GM12878 (cell line): Measurements from ENCODE around the gene COPZ1. TPM values are rescaled to one million over a fixed set of nuclear protein-coding genes. Genes with fewer than 3 reads are reported as not detected.

Experiments
- ATAC-seq: fragments of 200-7000 bp; cut with Tn5 transposase; 3 replicates; pipeline ENCODE4 v1.9.1; 2020; ENCODE audit warnings: mild to moderate bottlenecking, moderate library complexity
- BruUV-seq: library from RNA; stranded (reverse); fragments of 400-500 nt; replicated peaks from 2 replicates; lab custom pipeline; 2021; lab: Mats Ljungman, UMichigan
- CTCF ChIA-PET: fragments of 300-600 bp; sonication (Branson Sonifier 250); formaldehyde crosslinking; extraction: SDS; loops from one replicate; lab custom pipeline; 2021; ENCODE audit warnings: inconsistent platforms; lab: Yijun Ruan, JAX
- POLR2A ChIA-PET: fragments of 350-600 bp; formaldehyde crosslinking; extraction: SDS; loops from one replicate; lab custom pipeline; 2021; ENCODE audit warnings: inconsistent platforms; lab: Charles Lee
- RAD21 ChIA-PET: fragments of 300-600 bp; sonication (Branson Sonifier 250); formaldehyde crosslinking; loops from one replicate; lab custom pipeline; 2023; ENCODE audit warnings: antibody characterized with exemption; ENCODE audit not compliant: unreplicated experiment; lab: Charles Lee
- SMC1A ChIA-PET: fragments of 300-600 bp; sonication (Branson Sonifier 250); formaldehyde crosslinking; loops from one replicate; lab custom pipeline; 2023; ENCODE audit not compliant: unreplicated experiment, uncharacterized antibody; lab: Charles Lee
- DNase-seq: peaks from one replicate; pipeline ENCODE4 v3.0.0-alpha.2; 2011; ENCODE audit warnings: low read depth, low spot score
- FAIRE-seq: peaks from 3 replicates; lab custom pipeline; 2011; peaks lifted over from hg19 to GRCh38; lab: Jason Lieb, UNC
- H2AFZ ChIP-seq: 2 replicates; pipeline ENCODE4 v1.6.0; 2011; ENCODE audit warnings: low read depth, low read length, control low read depth; ENCODE audit not compliant: control insufficient read depth
- H3K27ac ChIP-seq: 2 replicates; pipeline ENCODE4 v1.5.1; 2011; ENCODE audit warnings: control low read depth; ENCODE audit not compliant: control insufficient read depth, insufficient read depth
- H3K27me3 ChIP-seq, 2 experiments: replicated peaks in 1 of 2; 2 replicates each; pipeline versions ENCODE4 v1.6.0 to v1.6.1; 2011; ENCODE audit warnings: low read length in 1 of 2; ENCODE audit not compliant: control insufficient read depth in 2 of 2, insufficient read depth in 2 of 2
- H3K36me3 ChIP-seq, 2 experiments: 2 replicates each; pipeline ENCODE4 v1.5.1; 2011; ENCODE audit warnings: low read length in 1 of 2; ENCODE audit not compliant: control insufficient read depth in 2 of 2, insufficient read depth in 2 of 2
- H3K4me1 ChIP-seq: 2 replicates; pipeline ENCODE4 v1.6.1; 2011; ENCODE audit warnings: mild to moderate bottlenecking, low read length, moderate library complexity, mixed read lengths; ENCODE audit not compliant: control insufficient read depth, insufficient read depth
- H3K4me2 ChIP-seq: 2 replicates; pipeline ENCODE4 v1.6.0; 2011; ENCODE audit warnings: control low read depth; ENCODE audit not compliant: control insufficient read depth, insufficient read depth
- H3K4me3 ChIP-seq: fragments of 200-600 bp; sonication (generic); 2 replicates; pipeline ENCODE4 v1.5.1; 2016
- H3K79me2 ChIP-seq: 2 replicates; pipeline ENCODE4 v1.6.0; 2011; ENCODE audit warnings: low read length; ENCODE audit not compliant: control insufficient read depth, insufficient read depth
- H3K9ac ChIP-seq: 2 replicates; pipeline ENCODE4 v1.8.0; 2011; ENCODE audit warnings: low read length, control low read depth, mixed read lengths; ENCODE audit not compliant: control insufficient read depth, insufficient read depth
- H3K9me3 ChIP-seq: replicated peaks from 3 replicates; pipeline ENCODE4 v1.5.1; 2011; ENCODE audit warnings: mild to moderate bottlenecking, low read length; ENCODE audit not compliant: control insufficient read depth, insufficient read depth
- H4K20me1 ChIP-seq: 2 replicates; pipeline ENCODE4 v1.6.0; 2011; ENCODE audit not compliant: control insufficient read depth, insufficient read depth
- ATF7 ChIP-seq: fragments of 450-650 bp; IDR thresholded peaks from 2 replicates; pipeline ENCODE4 v1.6.1; 2016; ENCODE audit warnings: low read depth, mild to moderate bottlenecking
- ETV6 ChIP-seq, 2 experiments: fragments of 450-650 bp in 1 of 2; IDR thresholded peaks in 1 of 2; conservative IDR thresholded peaks in 1 of 2; 2 replicates each; pipeline ENCODE4 v1.6.1; 2014; ENCODE audit warnings: antibody characterized with exemption in 1 of 2, borderline replicate concordance in 1 of 2, low read depth in 1 of 2, mild to moderate bottlenecking in 1 of 2, moderate library complexity in 1 of 2
- FOXM1 ChIP-seq: IDR thresholded peaks from 2 replicates; pipeline ENCODE4 v1.6.1; 2012; ENCODE audit warnings: low read depth, mild to moderate bottlenecking, inconsistent platforms, low read length, moderate library complexity
- NFIC ChIP-seq: IDR thresholded peaks from 2 replicates; pipeline ENCODE4 v1.6.1; 2012; ENCODE audit warnings: low read depth, mild to moderate bottlenecking, inconsistent platforms, low read length, moderate library complexity
- NFYB ChIP-seq: IDR thresholded peaks from 2 replicates; pipeline ENCODE4 v1.6.1; 2011; ENCODE audit warnings: low read depth, mild to moderate bottlenecking, low read length, improper control_type of control experiment, moderate library complexity; ENCODE audit not compliant: insufficient read depth
- NR2C2 ChIP-seq: IDR thresholded peaks from 2 replicates; pipeline ENCODE4 v1.6.1; 2011; ENCODE audit warnings: borderline replicate concordance, low read depth; ENCODE audit not compliant: control insufficient read depth, insufficient read length
- POU2F2 ChIP-seq: IDR thresholded peaks from 3 replicates; pipeline ENCODE4 v1.6.1; 2011; ENCODE audit warnings: low read depth, mild to moderate bottlenecking, low read length, borderline replicate concordance
- SPI1 ChIP-seq: IDR thresholded peaks from 2 replicates; pipeline ENCODE4 v1.6.1; 2011; ENCODE audit warnings: low read depth, mild to moderate bottlenecking, low read length, moderate library complexity, borderline replicate concordance; ENCODE audit not compliant: insufficient read depth
- WGBS: methylation state at CpG from one replicate; pipeline ENCODE4 v1.1.6; 2016; ENCODE audit warnings: low lambda C conversion rate; ENCODE audit not compliant: insufficient replicate concordance, insufficient coverage; ENCODE audit errors: missing lambda C conversion rate; 5-methylcytosine and 5-hydroxymethylcytosine counted together
- in situ Hi-C: fragments of 300-500 bp; cut with MboI; formaldehyde crosslinking; loops from 9 replicates; pipeline ENCODE4 v1.14.3; 2018; ENCODE audit warnings: mixed read lengths
- intact Hi-C: fragments of 100-400 bp; cut with micrococcal nuclease; formaldehyde crosslinking; loops from one replicate; pipeline ENCODE4 v1.14.2; 2022; ENCODE audit not compliant: unreplicated experiment
- polyA plus RNA-seq, 11 experiments: library from polyadenylated mRNA; depleted of rRNA in 4 of 11; unstranded in 6 of 11; stranded (reverse) in 5 of 11; fragments of >200 nt; fragmentation: Nextera tagmentation in 4 of 11; fragmentation: Illumina TruSeq in 1 of 11; extraction: Ambion mirVana in 4 of 11; extraction: Trizol in 1 of 11; gene quantifications; 1 replicate in 1 of 11; 2 replicates in 10 of 11; pipeline versions ENCODE4 v1.2.1 to v1.2.3, GENCODE V29; 2011 to 2016; ENCODE audit warnings: inconsistent platforms in 2 of 11, missing spikeins in 2 of 11, low read depth in 1 of 11
- total RNA-seq, 4 experiments: library from RNA; depleted of rRNA in 3 of 4; stranded (reverse); fragments of >200 nt in 3 of 4; fragmentation: Illumina TruSeq in 1 of 4; extraction: Trizol in 1 of 4; gene quantifications; 2 replicates each; pipeline versions ENCODE4 v1.2.1 to v1.2.3, GENCODE V29; 2013 to 2021
- TF ChIP-seq, protein P1 (sequence below), 3 experiments: IDR thresholded peaks in 2 of 3; conservative IDR thresholded peaks in 1 of 3; 2 replicates each; pipeline ENCODE4 v1.5.1; 2011; ENCODE audit warnings: low read depth in 3 of 3, low read length in 3 of 3, mild to moderate bottlenecking in 3 of 3, control low read depth in 2 of 3, moderate library complexity in 2 of 3, inconsistent platforms in 1 of 3, mixed read lengths in 1 of 3; ENCODE audit not compliant: control insufficient read depth in 2 of 3, insufficient read depth in 1 of 3; ENCODE audit errors: extremely low read depth in 1 of 3
- TF ChIP-seq, protein P2 (sequence below): IDR thresholded peaks from 2 replicates; pipeline ENCODE4 v1.6.1; 2011; ENCODE audit warnings: low read depth, mild to moderate bottlenecking, low read length, moderate library complexity, borderline replicate concordance; ENCODE audit errors: extremely low read depth

Gene COPZ1
- total and polyA plus RNA-seq, 10 of the 15 experiments (the other 5 are each of a cell fraction or from before 2014, with no cell fraction given): 112 to 378 (median 184) TPM

DNA sequence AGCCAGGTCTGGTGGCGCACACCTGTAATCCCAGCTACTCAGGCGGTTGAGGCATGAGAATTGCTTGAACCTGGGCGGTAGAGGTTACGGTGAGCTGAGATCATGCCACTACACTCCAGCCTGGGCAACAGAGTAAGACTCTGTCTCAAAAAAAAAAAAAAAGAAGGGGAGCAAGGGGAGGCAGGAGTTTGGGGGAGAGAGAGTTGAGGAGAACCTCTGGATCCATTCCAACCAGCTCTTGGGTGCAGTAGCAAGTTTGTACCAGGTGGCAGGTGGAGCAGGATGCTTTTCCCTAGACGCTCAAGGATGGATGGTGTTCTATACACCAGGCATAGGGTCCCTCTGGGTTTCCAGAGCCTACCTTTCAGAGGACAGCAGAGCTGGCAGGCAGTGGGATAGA lies 26.0 kb upstream of the COPZ1 start:
- Histone ChIP-seq H4K20me1 (no peaks in the 10 kb centered on the region), H3K4me3 (no peak overlapping the region), H3K9ac (no peak overlapping the region), H3K4me1 (0 out of 2 replicates have a peak, but pooled peaks cover 3% of the 10 kb centered on the region), H3K79me2 (no peaks in the 10 kb centered on the region), H3K36me3 (no peaks in the 10 kb centered on the region), H3K9me3 (no peaks in the 10 kb centered on the region), H3K27me3 (peaks cover 12 to 24% of the 10 kb centered on the region in 2 experiments), H3K27ac (no peak overlapping the region), H2AFZ (no peak overlapping the region), H3K4me2 (no peak overlapping the region)
- no peak for FAIRE-seq
- RAD21 ChIA-PET: no interaction called here
- CTCF ChIA-PET: interaction anchor here (0.6 to 2.0 kb wide), 13 partner anchors 10 to 101 kb away, joined by 3 to 5 read pairs (median 3); no protein-coding TSS in a partner anchor
- intact Hi-C loops (no loop called here), in situ Hi-C loops (loop anchor here (5.0 kb wide), 1 partner anchor 63 kb away; the partner anchor contains the start of gene GPR84)
- TF ChIP-seq NR2C2 (no peak), ATF7 (no peak), POU2F2 (no peak), NFIC (no peak), SPI1 (no peak), ETV6 (conservative IDR thresholded peaks at IDR 0.05 in 1 of 2, IDR thresholded peaks at IDR 0.05 in 1 of 2; ENCODE audit: borderline replicate concordance in 1 of 2, low read depth in 1 of 2) (no peak), NFYB (no peak), FOXM1 (no peak)
- TF ChIP-seq, protein P1, sequence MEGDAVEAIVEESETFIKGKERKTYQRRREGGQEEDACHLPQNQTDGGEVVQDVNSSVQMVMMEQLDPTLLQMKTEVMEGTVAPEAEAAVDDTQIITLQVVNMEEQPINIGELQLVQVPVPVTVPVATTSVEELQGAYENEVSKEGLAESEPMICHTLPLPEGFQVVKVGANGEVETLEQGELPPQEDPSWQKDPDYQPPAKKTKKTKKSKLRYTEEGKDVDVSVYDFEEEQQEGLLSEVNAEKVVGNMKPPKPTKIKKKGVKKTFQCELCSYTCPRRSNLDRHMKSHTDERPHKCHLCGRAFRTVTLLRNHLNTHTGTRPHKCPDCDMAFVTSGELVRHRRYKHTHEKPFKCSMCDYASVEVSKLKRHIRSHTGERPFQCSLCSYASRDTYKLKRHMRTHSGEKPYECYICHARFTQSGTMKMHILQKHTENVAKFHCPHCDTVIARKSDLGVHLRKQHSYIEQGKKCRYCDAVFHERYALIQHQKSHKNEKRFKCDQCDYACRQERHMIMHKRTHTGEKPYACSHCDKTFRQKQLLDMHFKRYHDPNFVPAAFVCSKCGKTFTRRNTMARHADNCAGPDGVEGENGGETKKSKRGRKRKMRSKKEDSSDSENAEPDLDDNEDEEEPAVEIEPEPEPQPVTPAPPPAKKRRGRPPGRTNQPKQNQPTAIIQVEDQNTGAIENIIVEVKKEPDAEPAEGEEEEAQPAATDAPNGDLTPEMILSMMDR (IDR thresholded peaks at IDR 0.05 in 2 of 3, conservative IDR thresholded peaks at IDR 0.05 in 1 of 3; ENCODE audit: control insufficient read depth in 2 of 3, extremely low read depth in 1 of 3, insufficient read depth in 1 of 3, low read depth in 3 of 3, low read length in 3 of 3): no peak
- TF ChIP-seq, protein P2, sequence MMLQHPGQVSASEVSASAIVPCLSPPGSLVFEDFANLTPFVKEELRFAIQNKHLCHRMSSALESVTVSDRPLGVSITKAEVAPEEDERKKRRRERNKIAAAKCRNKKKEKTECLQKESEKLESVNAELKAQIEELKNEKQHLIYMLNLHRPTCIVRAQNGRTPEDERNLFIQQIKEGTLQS: no peak
- no TSS peak for BruUV-seq
- DNase-seq: no peak
- 59% methylated on average over 5 of the region's 5 CpGs for WGBS
- SMC1A ChIA-PET: interaction anchor here (0.6 to 1.5 kb wide), 4 partner anchors 26 to 102 kb away, joined by 3 to 5 read pairs (median 4); partner anchors contain the start of gene COPZ1
- POLR2A ChIA-PET: no interaction called here
- no peak for ATAC-seq
